Sigmoid colon (tissue), 4 donors: ENCODE results near the gene OBSL1.

Experiments used
- EP300 ChIP-seq, 4 donors: sonication (generic); formaldehyde crosslinking; IDR thresholded peaks; one replicate each; pipeline ENCODE4 v1.6.1; 2017; ENCODE audit warnings: antibody characterized with exemption in 4 of 4
- POLR2A ChIP-seq, 2 donors: fragments of 450-650 bp; IDR thresholded peaks; one replicate each; pipeline ENCODE4 v1.6.1; 2016; ENCODE audit warnings: antibody characterized with exemption in 2 of 2, mild to moderate bottlenecking in 2 of 2, moderate library complexity in 2 of 2
- POLR2AphosphoS5 ChIP-seq, 4 donors: sonication (generic); formaldehyde crosslinking; IDR thresholded peaks; one replicate each; pipeline ENCODE4 v1.6.1; 2017; ENCODE audit warnings: antibody characterized with exemption in 4 of 4
- TF ChIP-seq, protein P1 (sequence below), 4 experiments: fragments of 450-650 bp in 3 of 4; fragments of 200-600 bp in 1 of 4; IDR thresholded peaks; one replicate each; pipeline ENCODE4 v1.5.1; 2016 to 2019; ENCODE audit warnings: antibody characterized with exemption in 4 of 4, mild to moderate bottlenecking in 3 of 4, moderate library complexity in 2 of 4

GRCh38 chr2:219567791-219568361 lies 3.5 kb downstream of the OBSL1 start:
- TF ChIP-seq, protein P1, sequence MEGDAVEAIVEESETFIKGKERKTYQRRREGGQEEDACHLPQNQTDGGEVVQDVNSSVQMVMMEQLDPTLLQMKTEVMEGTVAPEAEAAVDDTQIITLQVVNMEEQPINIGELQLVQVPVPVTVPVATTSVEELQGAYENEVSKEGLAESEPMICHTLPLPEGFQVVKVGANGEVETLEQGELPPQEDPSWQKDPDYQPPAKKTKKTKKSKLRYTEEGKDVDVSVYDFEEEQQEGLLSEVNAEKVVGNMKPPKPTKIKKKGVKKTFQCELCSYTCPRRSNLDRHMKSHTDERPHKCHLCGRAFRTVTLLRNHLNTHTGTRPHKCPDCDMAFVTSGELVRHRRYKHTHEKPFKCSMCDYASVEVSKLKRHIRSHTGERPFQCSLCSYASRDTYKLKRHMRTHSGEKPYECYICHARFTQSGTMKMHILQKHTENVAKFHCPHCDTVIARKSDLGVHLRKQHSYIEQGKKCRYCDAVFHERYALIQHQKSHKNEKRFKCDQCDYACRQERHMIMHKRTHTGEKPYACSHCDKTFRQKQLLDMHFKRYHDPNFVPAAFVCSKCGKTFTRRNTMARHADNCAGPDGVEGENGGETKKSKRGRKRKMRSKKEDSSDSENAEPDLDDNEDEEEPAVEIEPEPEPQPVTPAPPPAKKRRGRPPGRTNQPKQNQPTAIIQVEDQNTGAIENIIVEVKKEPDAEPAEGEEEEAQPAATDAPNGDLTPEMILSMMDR (IDR thresholded peaks at IDR 0.05) = no peak
- TF ChIP-seq POLR2AphosphoS5 (IDR thresholded peaks at IDR 0.05) = no peak
- TF ChIP-seq POLR2A (IDR thresholded peaks at IDR 0.05) = no peak
- no peak for TF ChIP-seq EP300 (IDR thresholded peaks at IDR 0.05)
